RCC 7860 (cell line): ENCODE measurements around the gene TGFBR2.
"Not testable (repeated sequence)": the region's sequence is repeated elsewhere in the genome, so short reads cannot be mapped to it uniquely, and the experiment has no call there.

Source experiments
- DNase-seq: peaks from one replicate; pipeline ENCODE4 v3.0.0-alpha.2; 2015; ENCODE audit warnings: low spot score
- FAIRE-seq: peaks from 2 replicates; lab custom pipeline; 2012; peaks lifted over from hg19 to GRCh38; lab: Jason Lieb, UNC

The TGFBR2 gene

GRCh38 chr3:30617653-30618052 lies 11.3 kb downstream of the TGFBR2 start:
- DNase-seq (no peak), FAIRE-seq (no peak)

GRCh38 chr3:30618526-30618925 lies 12.1 kb downstream of the TGFBR2 start:
- FAIRE-seq, result no peak
- DNase-seq, result no peak

- FAIRE-seq (no peak), DNase-seq (no peak)
Measured at GRCh38 chr3:30619318-30619717, 12.9 kb downstream of the TGFBR2 start.

- no peak for FAIRE-seq
Measured at GRCh38 chr3:30620402-30621360, 14.3 kb downstream of the TGFBR2 start.

GRCh38 chr3:30621576-30621975 lies 15.2 kb downstream of the TGFBR2 start:
- no peak for FAIRE-seq

More at GRCh38 chr3:30620402-30621360, 14.3 kb downstream of the TGFBR2 start:
- DNase-seq, result no peak

GRCh38 chr3:30622047-30622545 lies 15.7 kb downstream of the TGFBR2 start:
- no peak for DNase-seq
- no peak for FAIRE-seq

More at GRCh38 chr3:30621576-30621975, 15.2 kb downstream of the TGFBR2 start:
- no peak for DNase-seq

GRCh38 chr3:30622790-30623189 lies 16.4 kb downstream of the TGFBR2 start:
- FAIRE-seq (peak; percentile 2), DNase-seq (no peak)

GRCh38 chr3:30623351-30623750 lies 16.9 kb downstream of the TGFBR2 start:
- peak; percentile 73 for FAIRE-seq
- peak; percentile 50 for DNase-seq

GRCh38 chr3:30624480-30624879 lies 18.1 kb downstream of the TGFBR2 start:
- DNase-seq, FAIRE-seq: not testable (repeated sequence)

GRCh38 chr3:30625541-30626438 lies 19.4 kb downstream of the TGFBR2 start:
- FAIRE-seq, result peak; percentile 68
- DNase-seq, result peak; percentile 45

GRCh38 chr3:30626443-30627180 lies 20.2 kb downstream of the TGFBR2 start:
- FAIRE-seq (peak; percentile 23), DNase-seq (peak; percentile 29)

GRCh38 chr3:30628205-30628900 lies 22.0 kb downstream of the TGFBR2 start:
- DNase-seq, result no peak
- no peak for FAIRE-seq

GRCh38 chr3:30628901-30629590 lies 22.6 kb downstream of the TGFBR2 start:
- no peak for DNase-seq
- no peak for FAIRE-seq

GRCh38 chr3:30629746-30630145 lies 23.3 kb downstream of the TGFBR2 start:
- DNase-seq (no peak), FAIRE-seq (no peak)

- no peak for FAIRE-seq
Measured at GRCh38 chr3:30630238-30631030, 24.0 kb downstream of the TGFBR2 start.

GRCh38 chr3:30631243-30631904 lies 25.0 kb downstream of the TGFBR2 start:
- DNase-seq, result no peak
- FAIRE-seq, result no peak

More at GRCh38 chr3:30630238-30631030, 24.0 kb downstream of the TGFBR2 start:
- no peak for DNase-seq

- no peak for FAIRE-seq
- no peak for DNase-seq
Measured at GRCh38 chr3:30632065-30632464, 25.7 kb downstream of the TGFBR2 start.

- FAIRE-seq, result no peak
- DNase-seq, result no peak
Measured at GRCh38 chr3:30632521-30632920, 26.1 kb downstream of the TGFBR2 start.
